Activated naive CD4-positive, alpha-beta T cell treated with anti-CD3 and anti-CD28 coated beads, Interleukin-2, amount 50 U/mL, for 72 hours (primary cell): ENCODE measurements around the gene KRT38. TPM values are rescaled to one million over a fixed set of nuclear protein-coding genes. Genes with fewer than 3 reads are reported as not detected.

Source experiments
- ATAC-seq, 2 donors: fragments of 150-1000 bp; cut with Tn5 transposase; 2 replicates each; pipeline ENCODE4 v1.10.0; 2021; ENCODE audit warnings: mild to moderate bottlenecking in 2 of 2, moderate library complexity in 2 of 2
- DNase-seq, 2 donors: peaks; one replicate each; pipeline ENCODE4 v3.0.0; 2021 to 2022; ENCODE audit warnings: low spot score in 2 of 2
- H3K27ac Mint-ChIP-seq, 2 donors: one replicate each; pipeline ENCODE4 v1.8.0; 2022; ENCODE audit warnings: mild to moderate bottlenecking in 2 of 2, mixed read lengths in 2 of 2
- H3K36me3 Mint-ChIP-seq, 2 donors: one replicate each; pipeline ENCODE4 v1.8.0; 2022; ENCODE audit warnings: mixed read lengths in 2 of 2
- H3K9me3 Mint-ChIP-seq, 2 donors: one replicate each; pipeline ENCODE4 v1.8.0; 2022; ENCODE audit warnings: mixed read lengths in 2 of 2
- total RNA-seq, 2 donors: library from RNA; stranded (reverse); gene quantifications; one replicate each; pipeline ENCODE4 v1.2.3, GENCODE V29; 2022

The KRT38 gene
- total RNA-seq, 2 donors from 2014 or later, result not detected

GRCh38 chr17:41467561-41467960 lies 26.8 kb upstream of the KRT38 start:
- H3K36me3 Mint-ChIP-seq, result no peaks in the 10 kb centered on the region

GRCh38 chr17:41466988-41467387 lies 26.2 kb upstream of the KRT38 start, which contains the start of gene KRT32:
Gene KRT32 (minus strand): TSS chr17:41467386. CDS start chr17:41467325, 61 bp downstream.
- DNase-seq (no peak), ATAC-seq (no peak)
- Mint-ChIP-seq H3K9me3 (peaks cover 4 to 12% of the 10 kb centered on the region in 2 donors), H3K36me3 (no peaks in the 10 kb centered on the region), H3K27ac (no peak within 1 kb of the TSS)

More at GRCh38 chr17:41467561-41467960, 26.8 kb upstream of the KRT38 start:
- DNase-seq (no peak), ATAC-seq (no peak)
- peaks cover 4 to 12% of the 10 kb centered on the region in 2 donors for H3K9me3 Mint-ChIP-seq
- H3K27ac Mint-ChIP-seq, result no peak overlapping the region

- DNase-seq, result no peak
- ATAC-seq, result no peak
- no peaks in the 10 kb centered on the region for H3K36me3 Mint-ChIP-seq
Measured at GRCh38 chr17:41464682-41465081, 23.9 kb upstream of the KRT38 start.

GRCh38 chr17:41464173-41464572 lies 23.4 kb upstream of the KRT38 start:
- no peaks in the 10 kb centered on the region for H3K36me3 Mint-ChIP-seq
- ATAC-seq (no peak), DNase-seq (no peak)
- H3K9me3 Mint-ChIP-seq, result peaks cover 0 to 7% of the 10 kb centered on the region in 2 donors
- H3K27ac Mint-ChIP-seq, result no peak overlapping the region

More at GRCh38 chr17:41464682-41465081, 23.9 kb upstream of the KRT38 start:
- peaks cover 0 to 7% of the 10 kb centered on the region in 2 donors for H3K9me3 Mint-ChIP-seq
- no peak overlapping the region for H3K27ac Mint-ChIP-seq

- ATAC-seq (no peak), DNase-seq (no peak)
- Mint-ChIP-seq H3K9me3 (peaks cover 0 to 7% of the 10 kb centered on the region in 2 donors), H3K27ac (no peak overlapping the region), H3K36me3 (no peaks in the 10 kb centered on the region)
Measured at GRCh38 chr17:41463746-41464145, 23.0 kb upstream of the KRT38 start.

- no peak for ATAC-seq
Measured at GRCh38 chr17:41462705-41463104, 21.9 kb upstream of the KRT38 start.

GRCh38 chr17:41457676-41458075 lies 16.9 kb upstream of the KRT38 start:
- Mint-ChIP-seq H3K27ac (no peak overlapping the region), H3K9me3 (no peaks in the 10 kb centered on the region), H3K36me3 (no peaks in the 10 kb centered on the region)
- ATAC-seq (no peak), DNase-seq (no peak)

More at GRCh38 chr17:41462705-41463104, 21.9 kb upstream of the KRT38 start:
- Mint-ChIP-seq H3K9me3 (no peaks in the 10 kb centered on the region), H3K36me3 (no peaks in the 10 kb centered on the region), H3K27ac (no peak overlapping the region)
- DNase-seq, result no peak

- no peak for DNase-seq
- H3K27ac Mint-ChIP-seq, result no peak overlapping the region
- H3K36me3 Mint-ChIP-seq, result no peaks in the 10 kb centered on the region
- no peaks in the 10 kb centered on the region for H3K9me3 Mint-ChIP-seq
- no peak for ATAC-seq
Measured at GRCh38 chr17:41456204-41456603, 15.4 kb upstream of the KRT38 start.

- ATAC-seq (no peak), DNase-seq (no peak)
- Mint-ChIP-seq H3K27ac (no peak overlapping the region), H3K36me3 (no peaks in the 10 kb centered on the region), H3K9me3 (no peaks in the 10 kb centered on the region)
Measured at GRCh38 chr17:41455236-41455635, 14.5 kb upstream of the KRT38 start.

GRCh38 chr17:41453066-41453465 lies 12.3 kb upstream of the KRT38 start:
- Mint-ChIP-seq H3K36me3 (no peaks in the 10 kb centered on the region), H3K9me3 (no peaks in the 10 kb centered on the region), H3K27ac (peak overlapping the region in 1 of 2 donors; percentile 65)
- ATAC-seq (no peak), DNase-seq (no peak)

- Mint-ChIP-seq H3K27ac (no peak overlapping the region), H3K36me3 (no peaks in the 10 kb centered on the region), H3K9me3 (no peaks in the 10 kb centered on the region)
- DNase-seq, result no peak
- no peak for ATAC-seq
Measured at GRCh38 chr17:41452281-41452680, 11.5 kb upstream of the KRT38 start.

- ATAC-seq (no peak), DNase-seq (no peak)
- Mint-ChIP-seq H3K36me3 (no peaks in the 10 kb centered on the region), H3K27ac (no peak overlapping the region), H3K9me3 (no peaks in the 10 kb centered on the region)
Measured at GRCh38 chr17:41451154-41451728, 10.5 kb upstream of the KRT38 start.

- H3K36me3 Mint-ChIP-seq, result no peaks in the 10 kb centered on the region
- DNase-seq (no peak), ATAC-seq (no peak)
- H3K27ac Mint-ChIP-seq, result no peak overlapping the region
- no peaks in the 10 kb centered on the region for H3K9me3 Mint-ChIP-seq
Measured at GRCh38 chr17:41449008-41449407, 8.2 kb upstream of the KRT38 start.

- no peaks in the 10 kb centered on the region for H3K36me3 Mint-ChIP-seq
- no peaks in the 10 kb centered on the region for H3K9me3 Mint-ChIP-seq
- ATAC-seq (no peak), DNase-seq (no peak)
- H3K27ac Mint-ChIP-seq, result no peak overlapping the region
Measured at GRCh38 chr17:41448506-41448905, 7.7 kb upstream of the KRT38 start.

- DNase-seq (no peak), ATAC-seq (no peak)
- Mint-ChIP-seq H3K27ac (no peak overlapping the region), H3K36me3 (no peaks in the 10 kb centered on the region), H3K9me3 (no peaks in the 10 kb centered on the region)
Measured at GRCh38 chr17:41446806-41447205, 6.0 kb upstream of the KRT38 start.

- Mint-ChIP-seq H3K36me3 (no peaks in the 10 kb centered on the region), H3K27ac (no peak overlapping the region), H3K9me3 (no peaks in the 10 kb centered on the region)
- no peak for DNase-seq
- ATAC-seq, result no peak
Measured at GRCh38 chr17:41444640-41445039, 3.9 kb upstream of the KRT38 start.

GRCh38 chr17:41444186-41444585 lies 3.4 kb upstream of the KRT38 start:
- Mint-ChIP-seq H3K36me3 (no peaks in the 10 kb centered on the region), H3K27ac (no peak overlapping the region), H3K9me3 (no peaks in the 10 kb centered on the region)
- DNase-seq, result no peak
- peak in 1 of 2 donors; percentile 38 for ATAC-seq

GRCh38 chr17:41442739-41443138 lies 2.0 kb upstream of the KRT38 start:
- ATAC-seq (no peak), DNase-seq (no peak)
- H3K36me3 Mint-ChIP-seq, result no peaks in the 10 kb centered on the region
- H3K27ac Mint-ChIP-seq, result no peak overlapping the region
- H3K9me3 Mint-ChIP-seq, result no peaks in the 10 kb centered on the region
